Fibroblast of the aortic adventitia (primary cell): ENCODE measurements around the gene SYCP3. TPM values are rescaled to one million over a fixed set of nuclear protein-coding genes. Genes with fewer than 3 reads are reported as not detected.

Source experiments
- DNase-seq: peaks from one replicate; pipeline ENCODE4 v3.0.0-alpha.2; 2010; ENCODE audit warnings: low read depth
- H3K4me3 ChIP-seq: 2 replicates; pipeline ENCODE4 v1.5.1; 2011; ENCODE audit warnings: low read depth, mild to moderate bottlenecking, control low read depth, low read length, moderate library complexity
- CTCF ChIP-seq: IDR thresholded peaks from 2 replicates; pipeline ENCODE4 v1.5.1; 2011; ENCODE audit warnings: mild to moderate bottlenecking, low read length, control low read depth, inconsistent platforms; ENCODE audit not compliant: insufficient read depth
- total RNA-seq: library from RNA; depleted of rRNA; stranded (reverse); fragments of >200 nt; gene quantifications from 2 replicates; pipeline ENCODE4 v1.2.3, GENCODE V29; 2012; ENCODE audit warnings: low replicate concordance

Gene SYCP3
- total RNA-seq, 1 donor, result 0.18 TPM

- no peak overlapping the region for H3K4me3 ChIP-seq
- TF ChIP-seq CTCF, result no peak
- peak; percentile 4 for DNase-seq
Measured at GRCh38 chr12:101713059-101713682, 26.1 kb downstream of the SYCP3 start.

GRCh38 chr12:101710288-101710687 lies 29.0 kb downstream of the SYCP3 start:
- no peak for DNase-seq
- TF ChIP-seq CTCF, result no peak
- no peak overlapping the region for H3K4me3 ChIP-seq

GRCh38 chr12:101707131-101707782 lies 32.0 kb downstream of the SYCP3 start:
- H3K4me3 ChIP-seq, result no peak overlapping the region
- TF ChIP-seq CTCF, result no peak
- DNase-seq, result peak; percentile 42

- no peak for DNase-seq
- TF ChIP-seq CTCF, result no peak
- no peak overlapping the region for H3K4me3 ChIP-seq
Measured at GRCh38 chr12:101706403-101706802, 32.9 kb downstream of the SYCP3 start.

GRCh38 chr12:101703487-101703886 lies 35.8 kb downstream of the SYCP3 start:
- DNase-seq, result no peak
- TF ChIP-seq CTCF, result no peak
- no peak overlapping the region for H3K4me3 ChIP-seq

GRCh38 chr12:101700299-101700820 lies 38.9 kb downstream of the SYCP3 start:
- no peak for TF ChIP-seq CTCF
- no peak overlapping the region for H3K4me3 ChIP-seq
- no peak for DNase-seq
